HepG2 (cell line): ENCODE results near the gene TADA2A. TPM values are rescaled to one million over a fixed set of nuclear protein-coding genes. Genes with fewer than 3 reads are reported as not detected.

Experiments
- DRAP1 ChIP-seq: IDR thresholded peaks from 2 replicates; pipeline ENCODE4 v1.6.1; 2016; ENCODE audit warnings: missing genetic modification reagents, missing compliant biosample characterization
- HDAC2 ChIP-seq: sonication (generic); formaldehyde crosslinking; IDR thresholded peaks from 2 replicates; pipeline ENCODE4 v1.4.0; 2020; ENCODE audit warnings: missing genetic modification reagents
- IKZF5 ChIP-seq: IDR thresholded peaks from 2 replicates; pipeline ENCODE4 v1.6.1; 2018; ENCODE audit warnings: missing genetic modification reagents, mild to moderate bottlenecking, missing compliant biosample characterization
- KDM1A ChIP-seq: IDR thresholded peaks from 2 replicates; pipeline ENCODE4 v1.6.1; 2016; ENCODE audit warnings: missing compliant biosample characterization
- KDM6A ChIP-seq: IDR thresholded peaks from 2 replicates; pipeline ENCODE4 v1.6.1; 2016; ENCODE audit warnings: low read depth
- KLF9 ChIP-seq: IDR thresholded peaks from 2 replicates; pipeline ENCODE4 v1.6.1; 2016; ENCODE audit warnings: low read depth
- MIER3 ChIP-seq: IDR thresholded peaks from 2 replicates; pipeline ENCODE4 v1.6.1; 2016; ENCODE audit warnings: missing compliant biosample characterization, borderline replicate concordance
- PHF8 ChIP-seq: sonication (generic); formaldehyde crosslinking; IDR thresholded peaks from 2 replicates; pipeline ENCODE4 v1.5.0; 2020; ENCODE audit warnings: missing genetic modification reagents
- PRDM10 ChIP-seq: sonication (generic); formaldehyde crosslinking; IDR thresholded peaks from 2 replicates; pipeline ENCODE4 v1.4.0; 2020; ENCODE audit warnings: low read depth, missing genetic modification reagents
- RERE ChIP-seq: IDR thresholded peaks from 2 replicates; pipeline ENCODE4 v1.6.1; 2016; ENCODE audit warnings: low read depth, missing genetic modification reagents, missing compliant biosample characterization
- SIX4 ChIP-seq: sonication (generic); formaldehyde crosslinking; IDR thresholded peaks from 2 replicates; pipeline ENCODE4 v1.4.0; 2020; ENCODE audit warnings: missing genetic modification reagents
- TARDBP ChIP-seq: sonication (generic); formaldehyde crosslinking; IDR thresholded peaks from 2 replicates; pipeline ENCODE4 v1.8.0; 2022; ENCODE audit warnings: mild to moderate bottlenecking, missing genetic modification reagents
- TBL1XR1 ChIP-seq: fragments of 150-350 bp; IDR thresholded peaks from 2 replicates; pipeline ENCODE4 v1.6.1; 2014; ENCODE audit warnings: borderline replicate concordance, low read length; ENCODE audit not compliant: partially characterized antibody
- TBX3 ChIP-seq: fragments of 450-650 bp; IDR thresholded peaks from 2 replicates; pipeline ENCODE4 v1.6.1; 2017; ENCODE audit warnings: antibody characterized with exemption, mild to moderate bottlenecking, inconsistent platforms, borderline replicate concordance
- ZFP36L1 ChIP-seq: sonication (generic); formaldehyde crosslinking; IDR thresholded peaks from 2 replicates; pipeline ENCODE4 v1.8.0; 2022; ENCODE audit warnings: mild to moderate bottlenecking, missing genetic modification reagents, moderate library complexity
- ZNF589 ChIP-seq: sonication (generic); formaldehyde crosslinking; conservative IDR thresholded peaks from 2 replicates; pipeline ENCODE4 v1.8.0; 2022; ENCODE audit warnings: mild to moderate bottlenecking, moderate library complexity, missing genetic modification reagents
- polyA plus RNA-seq, 8 experiments: library from polyadenylated mRNA; depleted of rRNA in 3 of 8; stranded (reverse) in 7 of 8; unstranded in 1 of 8; fragments of >200 nt; fragmentation: Illumina TruSeq in 4 of 8; extraction: Trizol in 4 of 8; gene quantifications; 2 replicates each; pipeline versions ENCODE4 v1.2.1 to v1.2.3, GENCODE V29; 2011 to 2016; ENCODE audit warnings: low read depth in 4 of 8, missing spikeins in 1 of 8, mixed read lengths in 1 of 8; ENCODE audit not compliant: insufficient read depth in 1 of 8
- total RNA-seq, 5 experiments: library from RNA; depleted of rRNA; stranded (reverse); fragments of >200 nt; fragmentation: Illumina TruSeq; extraction: Trizol; gene quantifications; 2 replicates each; pipeline ENCODE4 v1.2.3, GENCODE V29; 2016; ENCODE audit warnings: low read depth in 1 of 5
- TF ChIP-seq, protein P1 (sequence below): sonication (generic); formaldehyde crosslinking; IDR thresholded peaks from 2 replicates; pipeline ENCODE4 v1.8.0; 2022; ENCODE audit warnings: mild to moderate bottlenecking, missing genetic modification reagents, moderate library complexity

TADA2A gene
- total and polyA plus RNA-seq, 2 of the 13 experiments (the other 11 are each of a cell fraction or from before 2014, with no cell fraction given): 8.0 to 14.0 TPM

DNA sequence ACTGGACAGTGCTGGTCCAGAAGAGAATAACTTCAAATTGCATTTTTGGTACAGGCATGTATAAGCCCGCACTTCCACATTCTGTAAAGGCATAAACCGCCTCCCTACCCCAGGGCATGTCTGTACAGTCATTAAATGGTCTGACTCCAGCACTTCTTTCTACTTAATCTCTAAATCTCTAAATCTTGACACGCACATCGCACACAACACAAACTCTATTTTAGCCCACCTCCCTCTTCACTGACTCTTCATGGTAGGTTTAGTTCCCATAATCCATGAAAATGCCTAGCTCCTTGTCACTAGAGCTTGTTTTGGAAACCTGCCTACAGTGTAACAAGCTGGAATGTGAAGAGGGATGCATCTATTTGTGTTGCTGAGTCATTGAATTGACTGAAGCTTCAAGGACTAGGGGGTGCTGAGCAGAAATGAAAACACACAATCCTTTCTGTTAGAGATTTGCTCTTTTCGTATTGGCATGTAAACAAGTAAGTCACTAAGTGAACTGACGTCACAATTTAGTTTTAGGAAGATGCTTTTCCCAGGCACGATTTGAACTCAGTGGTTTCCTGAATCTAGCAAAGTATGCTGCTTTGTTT is 81.4 kb downstream of the TADA2A start (continued):
- TF ChIP-seq MIER3 (CRISPR knock-in tag): peak; percentile 21; the same call in 1 of the 2 replicates
- 0 out of 2 replicates have a peak, but pooled peaks have one; percentile 51 for TF ChIP-seq ZNF589 (CRISPR knock-in tag)
- TF ChIP-seq ZFP36L1: peak; percentile 82; the same call in 1 of the 2 replicates
- no peak for TF ChIP-seq PRDM10
- TF ChIP-seq TARDBP (CRISPR knock-in tag): peak; percentile 75
- TF ChIP-seq RERE (CRISPR knock-in tag): peak; percentile 33; the same call in 1 of the 2 replicates
- peak; percentile 35; the same call in 1 of the 2 replicates for TF ChIP-seq DRAP1 (CRISPR knock-in tag)
- peak; percentile 69; the same call in 1 of the 2 replicates for TF ChIP-seq KLF9 (CRISPR knock-in tag)
- peak; percentile 60; the same call in 1 of the 2 replicates for TF ChIP-seq KDM1A (CRISPR knock-in tag)
- peak; percentile 55; the same call in 1 of the 2 replicates for TF ChIP-seq KDM6A (CRISPR knock-in tag)
- TF ChIP-seq, protein P1, sequence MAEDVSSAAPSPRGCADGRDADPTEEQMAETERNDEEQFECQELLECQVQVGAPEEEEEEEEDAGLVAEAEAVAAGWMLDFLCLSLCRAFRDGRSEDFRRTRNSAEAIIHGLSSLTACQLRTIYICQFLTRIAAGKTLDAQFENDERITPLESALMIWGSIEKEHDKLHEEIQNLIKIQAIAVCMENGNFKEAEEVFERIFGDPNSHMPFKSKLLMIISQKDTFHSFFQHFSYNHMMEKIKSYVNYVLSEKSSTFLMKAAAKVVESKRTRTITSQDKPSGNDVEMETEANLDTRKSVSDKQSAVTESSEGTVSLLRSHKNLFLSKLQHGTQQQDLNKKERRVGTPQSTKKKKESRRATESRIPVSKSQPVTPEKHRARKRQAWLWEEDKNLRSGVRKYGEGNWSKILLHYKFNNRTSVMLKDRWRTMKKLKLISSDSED (CRISPR knock-in tag): no peak
- peak; percentile 76; the same call in 1 of the 2 replicates for TF ChIP-seq HDAC2 (CRISPR knock-in tag)
- TF ChIP-seq IKZF5: peak; percentile 57; the same call in 1 of the 2 replicates
- no peak for TF ChIP-seq PHF8 (CRISPR knock-in tag)
- TF ChIP-seq SIX4 (CRISPR knock-in tag): no peak
- peak; percentile 82 for TF ChIP-seq TBL1XR1
- TF ChIP-seq TBX3: peak; percentile 22; the same call in 1 of the 2 replicates
